ENCODE data around the gene FERMT2. TPM values are rescaled to one million over a fixed set of nuclear protein-coding genes. Genes with fewer than 3 reads are reported as not detected.

Gene FERMT2
- total and polyA plus RNA-seq, 4 donors = 23.9 to 51.3 (median 40.4) TPM

- TF ChIP-seq CTCF (IDR thresholded peaks at IDR 0.05; ENCODE audit: low read depth, low read length, missing input control) = no peak
- TF ChIP-seq FOXA1 (IDR thresholded peaks at IDR 0.05) = no peak
- no peak for TF ChIP-seq GABPA (IDR thresholded peaks at IDR 0.05 in 1 of 2, conservative IDR thresholded peaks at IDR 0.05 in 1 of 2)
- no peaks in the 10 kb centered on the region for H3K4me1 ChIP-seq (ENCODE audit: control insufficient read depth in 4 of 4, insufficient read depth in 4 of 4, low read length in 3 of 4)
Observed at GRCh38 chr14:52987514-52987913, 36.7 kb upstream of the FERMT2 start.

GRCh38 chr14:52987042-52987441, 36.2 kb upstream of the FERMT2 start:
- Histone ChIP-seq H3K27ac (ENCODE audit: low read depth in 1 of 2, low read length in 2 of 2) (no peak overlapping the region), H3K9me3 (ENCODE audit: control insufficient read depth in 4 of 4, low read length in 3 of 4) (no peaks in the 10 kb centered on the region), H3K4me3 (ENCODE audit: low read depth in 1 of 3, low read length in 3 of 3) (no peak overlapping the region), H3K36me3 (ENCODE audit: control insufficient read depth in 4 of 4, insufficient read depth in 3 of 4, low read depth in 1 of 4, low read length in 3 of 4) (no peaks in the 10 kb centered on the region), H3K27me3 (ENCODE audit: control insufficient read depth in 4 of 4, insufficient read depth in 4 of 4, low read length in 3 of 4) (no peaks in the 10 kb centered on the region), H3K9ac (ENCODE audit: low read depth in 1 of 2, low read length in 2 of 2) (no peak overlapping the region), H3K4me1 (ENCODE audit: control insufficient read depth in 4 of 4, insufficient read depth in 4 of 4, low read length in 3 of 4) (no peaks in the 10 kb centered on the region)
- no peak for DNase-seq (ENCODE audit: low spot score)
- TF ChIP-seq HNF4G (IDR thresholded peaks at IDR 0.05) = no peak
- TF ChIP-seq FOXA1 (IDR thresholded peaks at IDR 0.05) = no peak
- no peak for TF ChIP-seq RXRA (IDR thresholded peaks at IDR 0.05)
- no peak for TF ChIP-seq TAF1 (conservative IDR thresholded peaks at IDR 0.05)
- no peak for TF ChIP-seq HNF4A (conservative IDR thresholded peaks at IDR 0.05)
- TF ChIP-seq YY1 (IDR thresholded peaks at IDR 0.05) = no peak
- no peak for TF ChIP-seq RAD21 (IDR thresholded peaks at IDR 0.05)
- no peak for TF ChIP-seq SP1 (IDR thresholded peaks at IDR 0.05)
- no peak for TF ChIP-seq GABPA (IDR thresholded peaks at IDR 0.05 in 1 of 2, conservative IDR thresholded peaks at IDR 0.05 in 1 of 2)
- TF ChIP-seq NR2F2 (IDR thresholded peaks at IDR 0.05) = no peak
- TF ChIP-seq, protein P1, sequence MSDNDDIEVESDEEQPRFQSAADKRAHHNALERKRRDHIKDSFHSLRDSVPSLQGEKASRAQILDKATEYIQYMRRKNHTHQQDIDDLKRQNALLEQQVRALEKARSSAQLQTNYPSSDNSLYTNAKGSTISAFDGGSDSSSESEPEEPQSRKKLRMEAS (IDR thresholded peaks at IDR 0.05) = no peak
- TF ChIP-seq, protein P2, sequence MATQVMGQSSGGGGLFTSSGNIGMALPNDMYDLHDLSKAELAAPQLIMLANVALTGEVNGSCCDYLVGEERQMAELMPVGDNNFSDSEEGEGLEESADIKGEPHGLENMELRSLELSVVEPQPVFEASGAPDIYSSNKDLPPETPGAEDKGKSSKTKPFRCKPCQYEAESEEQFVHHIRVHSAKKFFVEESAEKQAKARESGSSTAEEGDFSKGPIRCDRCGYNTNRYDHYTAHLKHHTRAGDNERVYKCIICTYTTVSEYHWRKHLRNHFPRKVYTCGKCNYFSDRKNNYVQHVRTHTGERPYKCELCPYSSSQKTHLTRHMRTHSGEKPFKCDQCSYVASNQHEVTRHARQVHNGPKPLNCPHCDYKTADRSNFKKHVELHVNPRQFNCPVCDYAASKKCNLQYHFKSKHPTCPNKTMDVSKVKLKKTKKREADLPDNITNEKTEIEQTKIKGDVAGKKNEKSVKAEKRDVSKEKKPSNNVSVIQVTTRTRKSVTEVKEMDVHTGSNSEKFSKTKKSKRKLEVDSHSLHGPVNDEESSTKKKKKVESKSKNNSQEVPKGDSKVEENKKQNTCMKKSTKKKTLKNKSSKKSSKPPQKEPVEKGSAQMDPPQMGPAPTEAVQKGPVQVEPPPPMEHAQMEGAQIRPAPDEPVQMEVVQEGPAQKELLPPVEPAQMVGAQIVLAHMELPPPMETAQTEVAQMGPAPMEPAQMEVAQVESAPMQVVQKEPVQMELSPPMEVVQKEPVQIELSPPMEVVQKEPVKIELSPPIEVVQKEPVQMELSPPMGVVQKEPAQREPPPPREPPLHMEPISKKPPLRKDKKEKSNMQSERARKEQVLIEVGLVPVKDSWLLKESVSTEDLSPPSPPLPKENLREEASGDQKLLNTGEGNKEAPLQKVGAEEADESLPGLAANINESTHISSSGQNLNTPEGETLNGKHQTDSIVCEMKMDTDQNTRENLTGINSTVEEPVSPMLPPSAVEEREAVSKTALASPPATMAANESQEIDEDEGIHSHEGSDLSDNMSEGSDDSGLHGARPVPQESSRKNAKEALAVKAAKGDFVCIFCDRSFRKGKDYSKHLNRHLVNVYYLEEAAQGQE (IDR thresholded peaks at IDR 0.05) = no peak
- WGBS = 68% methylated on average over 2 of the region's 2 CpGs

More at GRCh38 chr14:52987514-52987913, 36.7 kb upstream of the FERMT2 start:
- H3K4me3 ChIP-seq (ENCODE audit: low read depth in 1 of 3, low read length in 3 of 3) = no peak overlapping the region
- no peaks in the 10 kb centered on the region for H3K9me3 ChIP-seq (ENCODE audit: control insufficient read depth in 4 of 4, low read length in 3 of 4)
- H3K9ac ChIP-seq (ENCODE audit: low read depth in 1 of 2, low read length in 2 of 2) = no peak overlapping the region
- no peak for DNase-seq (ENCODE audit: low spot score)
- no peaks in the 10 kb centered on the region for H3K36me3 ChIP-seq (ENCODE audit: control insufficient read depth in 4 of 4, insufficient read depth in 3 of 4, low read depth in 1 of 4, low read length in 3 of 4)
- WGBS = 68% methylated on average over 3 of the region's 3 CpGs
- H3K27me3 ChIP-seq (ENCODE audit: control insufficient read depth in 4 of 4, insufficient read depth in 4 of 4, low read length in 3 of 4) = no peaks in the 10 kb centered on the region
- no peak overlapping the region for H3K27ac ChIP-seq (ENCODE audit: low read depth in 1 of 2, low read length in 2 of 2)

DNA sequence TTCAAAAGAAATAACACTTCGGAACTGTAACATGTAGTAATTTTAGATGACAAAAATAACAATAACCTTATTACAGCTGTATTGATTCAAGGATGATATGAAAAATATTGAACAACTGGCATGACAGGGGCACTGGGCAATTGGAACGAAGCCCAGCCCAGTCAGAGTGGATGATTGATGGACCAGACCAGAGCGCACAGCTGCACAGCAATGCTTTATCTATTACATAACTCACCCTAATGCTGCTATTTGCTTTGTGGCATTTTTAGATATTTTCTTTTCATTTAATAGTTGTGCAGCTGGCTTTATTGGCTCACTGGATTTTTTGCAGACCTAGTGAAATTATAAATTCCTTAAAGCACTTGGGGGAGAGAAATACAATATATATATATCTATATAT, 26.9 kb upstream of the FERMT2 start:
- Histone ChIP-seq H3K9ac (ENCODE audit: low read depth in 1 of 2, low read length in 2 of 2) (no peak overlapping the region), H3K9me3 (ENCODE audit: control insufficient read depth in 4 of 4, low read length in 3 of 4) (no peaks in the 10 kb centered on the region), H3K27me3 (ENCODE audit: control insufficient read depth in 4 of 4, insufficient read depth in 4 of 4, low read length in 3 of 4) (no peaks in the 10 kb centered on the region), H3K4me1 (ENCODE audit: control insufficient read depth in 4 of 4, insufficient read depth in 4 of 4, low read length in 3 of 4) (no peaks in the 10 kb centered on the region), H3K36me3 (ENCODE audit: control insufficient read depth in 4 of 4, insufficient read depth in 3 of 4, low read depth in 1 of 4, low read length in 3 of 4) (no peaks in the 10 kb centered on the region), H3K27ac (ENCODE audit: low read depth in 1 of 2, low read length in 2 of 2) (no peak overlapping the region), H3K4me3 (ENCODE audit: low read depth in 1 of 3, low read length in 3 of 3) (no peak overlapping the region)
- no peak for DNase-seq (ENCODE audit: low spot score)
- WGBS = 62% methylated on average over 3 of the region's 3 CpGs
- no peak for TF ChIP-seq HNF4G (IDR thresholded peaks at IDR 0.05)
